Osteoblast (primary cell): ENCODE results near the gene ARFGEF2. TPM values are rescaled to one million over a fixed set of nuclear protein-coding genes. Genes with fewer than 3 reads are reported as not detected.

ENCODE experiments used
- DNase-seq: peaks from one replicate; pipeline ENCODE4 v3.0.0; 2011; ENCODE audit warnings: low spot score, mixed read lengths; ENCODE audit not compliant: insufficient read length; ENCODE audit errors: missing footprints
- H2AFZ ChIP-seq: 2 replicates; pipeline ENCODE4 v1.6.0; 2011; ENCODE audit warnings: mild to moderate bottlenecking, low read length
- H3K27ac ChIP-seq: 2 replicates; pipeline ENCODE4 v1.5.1; 2011; ENCODE audit warnings: mild to moderate bottlenecking, low read depth, low read length, moderate library complexity
- H3K27me3 ChIP-seq: 2 replicates; pipeline ENCODE4 v1.6.0; 2012; ENCODE audit warnings: mild to moderate bottlenecking, control low read depth, inconsistent platforms, low read length, moderate library complexity; ENCODE audit not compliant: insufficient read depth
- H3K36me3 ChIP-seq: 2 replicates; pipeline ENCODE4 v1.5.1; 2011; ENCODE audit warnings: mild to moderate bottlenecking, low read length, control low read depth, moderate library complexity; ENCODE audit not compliant: insufficient read depth
- H3K4me1 ChIP-seq: 2 replicates; pipeline ENCODE4 v1.5.1; 2011; ENCODE audit warnings: mild to moderate bottlenecking, low read length, control low read depth, moderate library complexity; ENCODE audit not compliant: insufficient read depth
- H3K4me2 ChIP-seq: 2 replicates; pipeline ENCODE4 v1.6.0; 2011; ENCODE audit warnings: mild to moderate bottlenecking, low read length; ENCODE audit not compliant: insufficient read depth
- H3K4me3 ChIP-seq: fragments of 200-600 bp; sonication (generic); 3 replicates; pipeline ENCODE4 v1.5.1; 2012; ENCODE audit warnings: mild to moderate bottlenecking, low read length, inconsistent platforms; ENCODE audit not compliant: insufficient read depth
- H3K79me2 ChIP-seq: 2 replicates; pipeline ENCODE4 v1.6.0; 2012; ENCODE audit warnings: mild to moderate bottlenecking, low read length, control low read depth, inconsistent platforms; ENCODE audit not compliant: insufficient read depth
- H3K9me3 ChIP-seq: 2 replicates; pipeline ENCODE4 v1.5.1; 2011; ENCODE audit warnings: low read depth, low read length, control low read depth
- H4K20me1 ChIP-seq: 2 replicates; pipeline ENCODE4 v1.6.0; 2012; ENCODE audit warnings: mild to moderate bottlenecking, low read length, control low read depth; ENCODE audit not compliant: insufficient read depth
- total RNA-seq: library from RNA; depleted of rRNA; stranded (reverse); fragments of >200 nt; gene quantifications from 2 replicates; pipeline ENCODE4 v1.2.3, GENCODE V29; 2012
- TF ChIP-seq, protein P1 (sequence below): IDR thresholded peaks from 2 replicates; pipeline ENCODE4 v1.5.1; 2011; ENCODE audit warnings: mild to moderate bottlenecking, low read depth, low read length, moderate library complexity; ENCODE audit errors: extremely low read depth

Gene ARFGEF2
- total RNA-seq, 1 donor = 42.0 TPM

DNA sequence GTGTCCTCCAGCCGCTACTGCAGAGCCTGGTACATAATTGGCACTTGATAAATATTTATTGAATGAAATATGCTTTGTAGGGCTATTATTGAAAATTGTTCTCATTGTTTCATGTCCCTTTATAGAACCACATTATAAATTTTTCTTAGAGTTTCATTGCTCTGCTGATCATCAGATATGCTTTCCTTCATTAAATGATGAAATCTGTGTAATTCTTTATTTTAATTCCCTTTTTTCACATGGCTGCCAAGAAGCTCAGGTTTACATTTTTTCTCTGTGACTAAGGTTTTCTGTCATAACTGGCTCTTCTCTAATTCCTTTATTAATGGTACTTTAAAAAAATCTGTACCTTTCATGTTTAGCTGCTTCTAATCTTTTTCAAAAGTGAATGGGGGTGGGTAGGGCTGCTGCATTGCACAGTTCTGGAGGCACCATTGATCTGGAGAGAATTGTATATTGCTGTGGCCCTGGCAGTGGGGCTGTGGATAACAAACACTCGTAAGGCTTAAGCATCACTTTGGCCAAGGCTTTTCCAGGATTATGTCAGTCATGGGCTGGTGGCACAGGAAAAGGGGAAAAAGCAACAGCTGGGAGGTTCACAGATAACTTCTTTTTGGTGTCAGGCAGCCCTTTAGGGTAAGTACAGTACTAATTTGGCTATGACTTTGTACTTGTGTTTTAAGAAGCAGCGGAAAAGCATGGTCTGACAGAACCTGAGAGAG lies 43.8 kb downstream of the ARFGEF2 start:
- H4K20me1 ChIP-seq = no peaks in the 10 kb centered on the region
- no peaks in the 10 kb centered on the region for H3K4me1 ChIP-seq
- H3K27me3 ChIP-seq = no peaks in the 10 kb centered on the region
- no peak overlapping the region for H3K4me2 ChIP-seq
- no peak overlapping the region for H2AFZ ChIP-seq
- TF ChIP-seq, protein P1, sequence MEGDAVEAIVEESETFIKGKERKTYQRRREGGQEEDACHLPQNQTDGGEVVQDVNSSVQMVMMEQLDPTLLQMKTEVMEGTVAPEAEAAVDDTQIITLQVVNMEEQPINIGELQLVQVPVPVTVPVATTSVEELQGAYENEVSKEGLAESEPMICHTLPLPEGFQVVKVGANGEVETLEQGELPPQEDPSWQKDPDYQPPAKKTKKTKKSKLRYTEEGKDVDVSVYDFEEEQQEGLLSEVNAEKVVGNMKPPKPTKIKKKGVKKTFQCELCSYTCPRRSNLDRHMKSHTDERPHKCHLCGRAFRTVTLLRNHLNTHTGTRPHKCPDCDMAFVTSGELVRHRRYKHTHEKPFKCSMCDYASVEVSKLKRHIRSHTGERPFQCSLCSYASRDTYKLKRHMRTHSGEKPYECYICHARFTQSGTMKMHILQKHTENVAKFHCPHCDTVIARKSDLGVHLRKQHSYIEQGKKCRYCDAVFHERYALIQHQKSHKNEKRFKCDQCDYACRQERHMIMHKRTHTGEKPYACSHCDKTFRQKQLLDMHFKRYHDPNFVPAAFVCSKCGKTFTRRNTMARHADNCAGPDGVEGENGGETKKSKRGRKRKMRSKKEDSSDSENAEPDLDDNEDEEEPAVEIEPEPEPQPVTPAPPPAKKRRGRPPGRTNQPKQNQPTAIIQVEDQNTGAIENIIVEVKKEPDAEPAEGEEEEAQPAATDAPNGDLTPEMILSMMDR = no peak
- H3K36me3 ChIP-seq = peaks cover 45% of the 10 kb centered on the region
- no peaks in the 10 kb centered on the region for H3K79me2 ChIP-seq
- no peak overlapping the region for H3K4me3 ChIP-seq
- DNase-seq = peak; percentile 83
- no peak overlapping the region for H3K27ac ChIP-seq
- no peaks in the 10 kb centered on the region for H3K9me3 ChIP-seq

DNA sequence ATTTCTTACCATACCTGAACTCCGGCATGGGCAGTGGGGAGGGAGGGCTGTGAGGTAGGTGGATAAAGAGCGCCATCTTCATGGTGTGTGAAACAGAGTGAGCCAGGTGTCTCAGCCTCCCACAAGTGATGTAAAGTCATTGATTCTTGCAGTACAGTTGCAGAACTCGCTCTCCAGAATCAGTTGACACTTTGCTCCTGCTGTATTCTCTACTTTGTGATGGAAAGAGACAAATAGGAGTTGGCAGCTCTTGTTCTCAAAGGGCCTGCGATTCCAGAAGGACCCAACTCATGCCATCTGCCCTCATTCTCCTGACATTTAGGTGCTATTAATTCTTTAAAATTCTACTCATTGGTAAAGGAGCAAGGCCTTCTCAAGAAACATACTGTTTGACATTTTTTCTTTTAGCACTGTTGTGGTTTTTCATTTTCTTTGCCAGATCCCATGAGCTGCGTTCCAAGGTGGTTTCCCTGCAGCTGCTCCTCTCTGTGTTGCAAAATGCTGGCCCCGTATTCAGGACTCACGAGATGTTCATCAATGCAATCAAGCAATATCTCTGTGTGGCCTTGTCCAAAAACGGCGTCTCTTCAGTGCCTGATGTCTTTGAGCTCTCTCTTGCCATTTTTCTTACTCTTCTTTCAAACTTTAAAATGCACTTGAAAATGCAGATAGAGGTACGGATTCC lies 49.3 kb downstream of the ARFGEF2 start:
- Histone ChIP-seq H3K79me2 (no peaks in the 10 kb centered on the region), H4K20me1 (no peaks in the 10 kb centered on the region), H3K9me3 (no peaks in the 10 kb centered on the region), H3K4me3 (no peak overlapping the region), H3K4me2 (no peak overlapping the region), H3K36me3 (peaks cover 66% of the 10 kb centered on the region), H3K27ac (no peak overlapping the region), H3K27me3 (no peaks in the 10 kb centered on the region), H3K4me1 (no peaks in the 10 kb centered on the region), H2AFZ (no peak overlapping the region)
- DNase-seq = peak; percentile 55
- TF ChIP-seq, protein P1 = no peak

DNA sequence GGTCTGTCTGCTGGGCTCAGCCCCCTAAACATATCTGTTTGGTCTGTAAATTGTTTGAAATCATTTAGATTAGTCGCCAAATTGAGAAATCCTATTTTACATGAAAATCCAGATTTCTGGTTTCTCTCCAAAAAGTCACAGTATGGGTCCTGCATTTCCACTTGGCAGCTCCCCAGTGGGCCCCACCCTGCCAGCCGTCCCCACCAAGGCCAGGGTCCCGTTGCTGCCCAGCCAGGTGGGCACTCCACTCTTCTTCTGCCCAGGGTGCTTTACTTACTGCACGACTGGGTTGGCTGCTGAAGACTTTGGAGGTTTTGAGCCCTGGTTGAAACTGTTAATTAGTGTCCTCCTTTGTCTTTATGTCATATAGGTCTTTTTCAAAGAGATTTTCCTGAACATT lies 50.4 kb downstream of the ARFGEF2 start:
- no peaks in the 10 kb centered on the region for H3K9me3 ChIP-seq
- peaks cover 63% of the 10 kb centered on the region for H3K36me3 ChIP-seq

DNA sequence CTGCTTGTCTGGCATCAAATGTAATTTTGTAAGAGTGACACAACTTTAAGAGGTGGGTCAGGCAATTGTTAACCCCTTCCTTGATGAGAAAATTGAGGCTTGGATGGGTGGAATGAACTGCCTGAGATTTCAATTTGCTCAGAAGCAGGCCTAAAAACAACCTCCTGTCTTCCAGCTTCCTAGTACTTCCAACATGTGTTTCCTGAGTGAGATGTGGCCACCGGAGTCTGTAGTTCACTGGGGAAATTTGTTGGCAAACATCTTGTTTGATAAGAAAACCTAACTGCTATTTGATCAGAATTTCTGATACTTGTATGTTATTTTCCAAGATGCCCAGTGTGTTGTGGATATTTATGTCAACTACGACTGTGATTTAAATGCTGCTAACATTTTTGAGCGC lies 51.3 kb downstream of the ARFGEF2 start:
- Histone ChIP-seq H3K4me1 (no peaks in the 10 kb centered on the region), H3K4me3 (no peak overlapping the region), H3K27me3 (no peaks in the 10 kb centered on the region), H3K4me2 (no peak overlapping the region), H3K79me2 (peaks cover 2% of the 10 kb centered on the region), H2AFZ (no peak overlapping the region), H3K9me3 (no peaks in the 10 kb centered on the region), H3K36me3 (peaks cover 57% of the 10 kb centered on the region), H4K20me1 (no peaks in the 10 kb centered on the region), H3K27ac (no peak overlapping the region)
- peak; percentile 49 for DNase-seq
- TF ChIP-seq, protein P1 = no peak

More for the DNA sequence above, 50.4 kb downstream of the ARFGEF2 start:
- no peak overlapping the region for H3K27ac ChIP-seq
- no peaks in the 10 kb centered on the region for H3K27me3 ChIP-seq
- H3K4me1 ChIP-seq = no peaks in the 10 kb centered on the region
- TF ChIP-seq, protein P1 = no peak
- no peak overlapping the region for H3K4me2 ChIP-seq
- H3K4me3 ChIP-seq = no peak overlapping the region
- no peak for DNase-seq
- no peaks in the 10 kb centered on the region for H4K20me1 ChIP-seq
- no peak overlapping the region for H2AFZ ChIP-seq
- H3K79me2 ChIP-seq = no peaks in the 10 kb centered on the region
